ENCODE measurements around the gene FHL3. TPM values are rescaled to one million over a fixed set of nuclear protein-coding genes. Genes with fewer than 3 reads are reported as not detected.

Gene FHL3
- polyA plus RNA-seq, 1 of the 3 experiments (the other 2 are of a cell fraction): 6.8 TPM

DNA sequence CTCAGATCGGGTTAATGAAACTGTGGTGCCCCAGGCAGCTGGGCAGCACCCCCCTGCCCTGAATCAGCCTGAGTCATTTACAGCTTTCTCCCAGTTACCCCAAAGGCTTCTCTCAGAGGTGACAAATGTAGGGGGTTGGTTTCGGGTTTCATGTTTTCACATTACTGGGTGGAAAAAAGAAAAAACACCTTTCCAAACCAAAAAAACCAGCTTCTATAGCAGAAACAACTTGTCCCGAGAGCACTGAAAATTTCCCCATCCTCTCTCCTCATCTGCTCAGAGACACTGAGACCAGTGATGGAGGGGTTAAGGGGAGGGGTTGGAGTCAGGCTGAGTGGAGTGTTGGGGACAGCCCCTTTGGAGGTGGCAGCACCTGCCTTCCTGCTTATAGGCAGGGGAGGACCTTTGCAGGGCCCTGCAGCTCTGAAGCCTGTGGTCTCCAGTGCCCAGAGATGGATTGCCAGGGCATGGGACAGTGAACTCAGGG lies 22.8 kb upstream of the FHL3 start:
- peaks cover 14% of the 10 kb centered on the region for H3F3A ChIP-seq (replicated peaks; ENCODE audit: insufficient read depth)
- DNase-seq: no peak
- 60% methylated on average over 3 of the region's 3 CpGs for WGBS (ENCODE audit: low lambda C conversion rate)
- no peak overlapping the region; a peak in 1 of 4 replicates for H3K4me3 ChIP-seq (ENCODE audit: low read depth in 2 of 2, low read length in 1 of 2)
- peaks cover 19 to 25% of the 10 kb centered on the region in 2 experiments for H3K36me3 ChIP-seq (replicated peaks in 1 of 2; ENCODE audit: control insufficient read depth in 1 of 2, insufficient read depth in 2 of 2, low read length in 1 of 2)
- CTCF ChIA-PET: interaction anchor here (0.7 to 6.6 kb wide), 11 partner anchors 10 to 810 kb away, joined by 3 to 52 read pairs (median 5); partner anchors contain the start of gene UTP11
- no peaks in the 10 kb centered on the region for H3K9me3 ChIP-seq
- no peak for TF ChIP-seq FOSL2 (IDR thresholded peaks at IDR 0.05; ENCODE audit: borderline replicate concordance, low read depth)
- no peak for TF ChIP-seq RAD21 (IDR thresholded peaks at IDR 0.05; ENCODE audit: low read length)
- TF ChIP-seq RXRA (IDR thresholded peaks at IDR 0.05; ENCODE audit: borderline replicate concordance, low read depth): no peak
- no peak for TF ChIP-seq GATA2 (CRISPR knock-in tag; IDR thresholded peaks at IDR 0.05)
- no peak for TF ChIP-seq TEAD4 (IDR thresholded peaks at IDR 0.05; ENCODE audit: borderline replicate concordance, insufficient read depth)
- TF ChIP-seq RFX5 (IDR thresholded peaks at IDR 0.05; ENCODE audit: low read length): no peak
- TF ChIP-seq JUND (IDR thresholded peaks at IDR 0.05): no peak
- no peak for TF ChIP-seq EP300 (IDR thresholded peaks at IDR 0.05; ENCODE audit: borderline replicate concordance in 1 of 2, low read depth in 1 of 2, low read length in 1 of 2)
- no peak for TF ChIP-seq MEF2A (IDR thresholded peaks at IDR 0.05; ENCODE audit: borderline replicate concordance, low read depth)
- no peak for TF ChIP-seq GABPA (IDR thresholded peaks at IDR 0.05; ENCODE audit: low read depth)
- TF ChIP-seq, protein P1, sequence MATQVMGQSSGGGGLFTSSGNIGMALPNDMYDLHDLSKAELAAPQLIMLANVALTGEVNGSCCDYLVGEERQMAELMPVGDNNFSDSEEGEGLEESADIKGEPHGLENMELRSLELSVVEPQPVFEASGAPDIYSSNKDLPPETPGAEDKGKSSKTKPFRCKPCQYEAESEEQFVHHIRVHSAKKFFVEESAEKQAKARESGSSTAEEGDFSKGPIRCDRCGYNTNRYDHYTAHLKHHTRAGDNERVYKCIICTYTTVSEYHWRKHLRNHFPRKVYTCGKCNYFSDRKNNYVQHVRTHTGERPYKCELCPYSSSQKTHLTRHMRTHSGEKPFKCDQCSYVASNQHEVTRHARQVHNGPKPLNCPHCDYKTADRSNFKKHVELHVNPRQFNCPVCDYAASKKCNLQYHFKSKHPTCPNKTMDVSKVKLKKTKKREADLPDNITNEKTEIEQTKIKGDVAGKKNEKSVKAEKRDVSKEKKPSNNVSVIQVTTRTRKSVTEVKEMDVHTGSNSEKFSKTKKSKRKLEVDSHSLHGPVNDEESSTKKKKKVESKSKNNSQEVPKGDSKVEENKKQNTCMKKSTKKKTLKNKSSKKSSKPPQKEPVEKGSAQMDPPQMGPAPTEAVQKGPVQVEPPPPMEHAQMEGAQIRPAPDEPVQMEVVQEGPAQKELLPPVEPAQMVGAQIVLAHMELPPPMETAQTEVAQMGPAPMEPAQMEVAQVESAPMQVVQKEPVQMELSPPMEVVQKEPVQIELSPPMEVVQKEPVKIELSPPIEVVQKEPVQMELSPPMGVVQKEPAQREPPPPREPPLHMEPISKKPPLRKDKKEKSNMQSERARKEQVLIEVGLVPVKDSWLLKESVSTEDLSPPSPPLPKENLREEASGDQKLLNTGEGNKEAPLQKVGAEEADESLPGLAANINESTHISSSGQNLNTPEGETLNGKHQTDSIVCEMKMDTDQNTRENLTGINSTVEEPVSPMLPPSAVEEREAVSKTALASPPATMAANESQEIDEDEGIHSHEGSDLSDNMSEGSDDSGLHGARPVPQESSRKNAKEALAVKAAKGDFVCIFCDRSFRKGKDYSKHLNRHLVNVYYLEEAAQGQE (IDR thresholded peaks at IDR 0.05; ENCODE audit: low read depth, low read length): no peak
- TF ChIP-seq FOXM1 (IDR thresholded peaks at IDR 0.05; ENCODE audit: low read depth): no peak
- no peak for TF ChIP-seq RCOR1 (IDR thresholded peaks at IDR 0.05; ENCODE audit: low read length)
- TF ChIP-seq, protein P2, sequence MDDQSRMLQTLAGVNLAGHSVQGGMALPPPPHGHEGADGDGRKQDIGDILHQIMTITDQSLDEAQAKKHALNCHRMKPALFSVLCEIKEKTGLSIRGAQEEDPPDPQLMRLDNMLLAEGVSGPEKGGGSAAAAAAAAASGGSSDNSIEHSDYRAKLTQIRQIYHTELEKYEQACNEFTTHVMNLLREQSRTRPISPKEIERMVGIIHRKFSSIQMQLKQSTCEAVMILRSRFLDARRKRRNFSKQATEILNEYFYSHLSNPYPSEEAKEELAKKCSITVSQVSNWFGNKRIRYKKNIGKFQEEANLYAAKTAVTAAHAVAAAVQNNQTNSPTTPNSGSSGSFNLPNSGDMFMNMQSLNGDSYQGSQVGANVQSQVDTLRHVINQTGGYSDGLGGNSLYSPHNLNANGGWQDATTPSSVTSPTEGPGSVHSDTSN (IDR thresholded peaks at IDR 0.05): no peak
- TF ChIP-seq, protein P3, sequence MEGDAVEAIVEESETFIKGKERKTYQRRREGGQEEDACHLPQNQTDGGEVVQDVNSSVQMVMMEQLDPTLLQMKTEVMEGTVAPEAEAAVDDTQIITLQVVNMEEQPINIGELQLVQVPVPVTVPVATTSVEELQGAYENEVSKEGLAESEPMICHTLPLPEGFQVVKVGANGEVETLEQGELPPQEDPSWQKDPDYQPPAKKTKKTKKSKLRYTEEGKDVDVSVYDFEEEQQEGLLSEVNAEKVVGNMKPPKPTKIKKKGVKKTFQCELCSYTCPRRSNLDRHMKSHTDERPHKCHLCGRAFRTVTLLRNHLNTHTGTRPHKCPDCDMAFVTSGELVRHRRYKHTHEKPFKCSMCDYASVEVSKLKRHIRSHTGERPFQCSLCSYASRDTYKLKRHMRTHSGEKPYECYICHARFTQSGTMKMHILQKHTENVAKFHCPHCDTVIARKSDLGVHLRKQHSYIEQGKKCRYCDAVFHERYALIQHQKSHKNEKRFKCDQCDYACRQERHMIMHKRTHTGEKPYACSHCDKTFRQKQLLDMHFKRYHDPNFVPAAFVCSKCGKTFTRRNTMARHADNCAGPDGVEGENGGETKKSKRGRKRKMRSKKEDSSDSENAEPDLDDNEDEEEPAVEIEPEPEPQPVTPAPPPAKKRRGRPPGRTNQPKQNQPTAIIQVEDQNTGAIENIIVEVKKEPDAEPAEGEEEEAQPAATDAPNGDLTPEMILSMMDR (IDR thresholded peaks at IDR 0.05): no peak
- no peak for TF ChIP-seq FOXJ3 (CRISPR knock-in tag; IDR thresholded peaks at IDR 0.05)
- no peak for TF ChIP-seq ELF1 (IDR thresholded peaks at IDR 0.05)
- TF ChIP-seq POLR2AphosphoS5 (IDR thresholded peaks at IDR 0.05; ENCODE audit: low read depth, low read length): no peak
- no peaks in the 10 kb centered on the region for H3K9me2 ChIP-seq
- H3K27me3 ChIP-seq (ENCODE audit: insufficient read depth): no peaks in the 10 kb centered on the region
- no peaks in the 10 kb centered on the region for H3K79me2 ChIP-seq (ENCODE audit: insufficient read depth)
- no peaks in the 10 kb centered on the region for H4K20me1 ChIP-seq (ENCODE audit: insufficient read depth)
- no peak overlapping the region for H3K4me2 ChIP-seq
- H3K9ac ChIP-seq: no peak overlapping the region
- POLR2A ChIA-PET: no interaction called here
- H2AFZ ChIP-seq (ENCODE audit: low read depth): no peak overlapping the region
- no peak overlapping the region for H3K27ac ChIP-seq (ENCODE audit: low read depth in 2 of 2, low read length in 1 of 2)
- H3K4me1 ChIP-seq (ENCODE audit: control insufficient read depth in 1 of 2, insufficient read depth in 2 of 2, low read depth in 1 of 2, low read length in 1 of 2): peaks cover 31 to 34% of the 10 kb centered on the region in 2 experiments; a peak in 3 of 4 replicates
